Measurements from ENCODE around the gene UQCR10.

The UQCR10 gene

GRCh38 chr22:29798801-29799200 lies 31.6 kb downstream of the UQCR10 start:
- H3K4me1 ChIP-seq (ENCODE audit: control insufficient read depth, insufficient read depth, low read length): no peaks in the 10 kb centered on the region
- no peak overlapping the region for H3K4me3 ChIP-seq (ENCODE audit: low read length)
- no peak overlapping the region for H3K27ac ChIP-seq (ENCODE audit: low read depth, low read length)
- peaks cover 37% of the 10 kb centered on the region for H3K36me3 ChIP-seq (ENCODE audit: control insufficient read depth, insufficient read depth, low read length)
- no peaks in the 10 kb centered on the region for H3K27me3 ChIP-seq (ENCODE audit: control insufficient read depth, insufficient read depth, low read length)
- no peak overlapping the region for H3K9ac ChIP-seq (ENCODE audit: low read length)

- no peak overlapping the region for H3K9ac ChIP-seq (ENCODE audit: low read length)
- H3K4me1 ChIP-seq (ENCODE audit: control insufficient read depth, insufficient read depth, low read length): no peaks in the 10 kb centered on the region
- H3K27me3 ChIP-seq (ENCODE audit: control insufficient read depth, insufficient read depth, low read length): no peaks in the 10 kb centered on the region
Measured at GRCh38 chr22:29799217-29799680, 32.1 kb downstream of the UQCR10 start.

GRCh38 chr22:29801153-29801552 lies 34.0 kb downstream of the UQCR10 start:
- Histone ChIP-seq H3K4me3 (ENCODE audit: low read length) (no peak overlapping the region), H3K9ac (ENCODE audit: low read length) (no peak overlapping the region), H3K4me1 (ENCODE audit: control insufficient read depth, insufficient read depth, low read length) (no peaks in the 10 kb centered on the region), H3K27me3 (ENCODE audit: control insufficient read depth, insufficient read depth, low read length) (no peaks in the 10 kb centered on the region), H3K36me3 (ENCODE audit: control insufficient read depth, insufficient read depth, low read length) (peaks cover 55% of the 10 kb centered on the region), H3K27ac (ENCODE audit: low read depth, low read length) (no peak overlapping the region)

More at GRCh38 chr22:29799217-29799680, 32.1 kb downstream of the UQCR10 start:
- Histone ChIP-seq H3K27ac (ENCODE audit: low read depth, low read length) (no peak overlapping the region), H3K36me3 (ENCODE audit: control insufficient read depth, insufficient read depth, low read length) (peaks cover 41% of the 10 kb centered on the region), H3K4me3 (ENCODE audit: low read length) (no peak overlapping the region)

- Histone ChIP-seq H3K9ac (ENCODE audit: low read length) (no peak overlapping the region), H3K4me3 (ENCODE audit: low read length) (no peak overlapping the region), H3K4me1 (ENCODE audit: control insufficient read depth, insufficient read depth, low read length) (no peaks in the 10 kb centered on the region), H3K36me3 (ENCODE audit: control insufficient read depth, insufficient read depth, low read length) (peaks cover 57% of the 10 kb centered on the region), H3K27ac (ENCODE audit: low read depth, low read length) (no peak overlapping the region), H3K27me3 (ENCODE audit: control insufficient read depth, insufficient read depth, low read length) (no peaks in the 10 kb centered on the region)
Measured at GRCh38 chr22:29801796-29802195, 34.6 kb downstream of the UQCR10 start.

GRCh38 chr22:29803190-29803589 lies 36.0 kb downstream of the UQCR10 start:
- Histone ChIP-seq H3K4me1 (ENCODE audit: control insufficient read depth, insufficient read depth, low read length) (no peaks in the 10 kb centered on the region), H3K27me3 (ENCODE audit: control insufficient read depth, insufficient read depth, low read length) (no peaks in the 10 kb centered on the region), H3K4me3 (ENCODE audit: low read length) (no peak overlapping the region), H3K36me3 (ENCODE audit: control insufficient read depth, insufficient read depth, low read length) (peaks cover 67% of the 10 kb centered on the region), H3K9ac (ENCODE audit: low read length) (no peak overlapping the region), H3K27ac (ENCODE audit: low read depth, low read length) (no peak overlapping the region)

- H3K4me1 ChIP-seq (ENCODE audit: control insufficient read depth, insufficient read depth, low read length): no peaks in the 10 kb centered on the region
- no peak overlapping the region for H3K9ac ChIP-seq (ENCODE audit: low read length)
- peaks cover 60% of the 10 kb centered on the region for H3K36me3 ChIP-seq (ENCODE audit: control insufficient read depth, insufficient read depth, low read length)
Measured at GRCh38 chr22:29804985-29805384, 37.8 kb downstream of the UQCR10 start.

GRCh38 chr22:29806196-29806595 lies 39.0 kb downstream of the UQCR10 start:
- Histone ChIP-seq H3K27me3 (ENCODE audit: control insufficient read depth, insufficient read depth, low read length) (no peaks in the 10 kb centered on the region), H3K4me3 (ENCODE audit: low read length) (no peak overlapping the region), H3K4me1 (ENCODE audit: control insufficient read depth, insufficient read depth, low read length) (no peaks in the 10 kb centered on the region), H3K9ac (ENCODE audit: low read length) (no peak overlapping the region), H3K36me3 (ENCODE audit: control insufficient read depth, insufficient read depth, low read length) (peaks cover 53% of the 10 kb centered on the region), H3K27ac (ENCODE audit: low read depth, low read length) (no peak overlapping the region)

More at GRCh38 chr22:29804985-29805384, 37.8 kb downstream of the UQCR10 start:
- Histone ChIP-seq H3K27ac (ENCODE audit: low read depth, low read length) (no peak overlapping the region), H3K4me3 (ENCODE audit: low read length) (no peak overlapping the region), H3K27me3 (ENCODE audit: control insufficient read depth, insufficient read depth, low read length) (no peaks in the 10 kb centered on the region)

GRCh38 chr22:29810216-29810615 lies 43.0 kb downstream of the UQCR10 start:
- no peak overlapping the region for H3K9ac ChIP-seq (ENCODE audit: low read length)
- no peak overlapping the region for H3K4me3 ChIP-seq (ENCODE audit: low read length)
- H3K36me3 ChIP-seq (ENCODE audit: control insufficient read depth, insufficient read depth, low read length): peaks cover 41% of the 10 kb centered on the region
- no peak overlapping the region for H3K27ac ChIP-seq (ENCODE audit: low read depth, low read length)
- no peaks in the 10 kb centered on the region for H3K4me1 ChIP-seq (ENCODE audit: control insufficient read depth, insufficient read depth, low read length)
- H3K27me3 ChIP-seq (ENCODE audit: control insufficient read depth, insufficient read depth, low read length): no peaks in the 10 kb centered on the region

- Histone ChIP-seq H3K27ac (ENCODE audit: low read depth, low read length) (no peak overlapping the region), H3K27me3 (ENCODE audit: control insufficient read depth, insufficient read depth, low read length) (no peaks in the 10 kb centered on the region), H3K9ac (ENCODE audit: low read length) (no peak overlapping the region), H3K4me1 (ENCODE audit: control insufficient read depth, insufficient read depth, low read length) (no peaks in the 10 kb centered on the region), H3K4me3 (ENCODE audit: low read length) (no peak overlapping the region), H3K36me3 (ENCODE audit: control insufficient read depth, insufficient read depth, low read length) (peaks cover 36% of the 10 kb centered on the region)
Measured at GRCh38 chr22:29811377-29811776, 44.2 kb downstream of the UQCR10 start.

GRCh38 chr22:29813126-29813525 lies 46.0 kb downstream of the UQCR10 start:
- no peaks in the 10 kb centered on the region for H3K4me1 ChIP-seq (ENCODE audit: control insufficient read depth, insufficient read depth, low read length)
- no peak overlapping the region for H3K27ac ChIP-seq (ENCODE audit: low read depth, low read length)
- H3K36me3 ChIP-seq (ENCODE audit: control insufficient read depth, insufficient read depth, low read length): peaks cover 26% of the 10 kb centered on the region

GRCh38 chr22:29813563-29813962 lies 46.4 kb downstream of the UQCR10 start:
- Histone ChIP-seq H3K4me1 (ENCODE audit: control insufficient read depth, insufficient read depth, low read length) (no peaks in the 10 kb centered on the region), H3K9ac (ENCODE audit: low read length) (no peak overlapping the region), H3K27ac (ENCODE audit: low read depth, low read length) (no peak overlapping the region), H3K4me3 (ENCODE audit: low read length) (no peak overlapping the region), H3K36me3 (ENCODE audit: control insufficient read depth, insufficient read depth, low read length) (peaks cover 24% of the 10 kb centered on the region), H3K27me3 (ENCODE audit: control insufficient read depth, insufficient read depth, low read length) (no peaks in the 10 kb centered on the region)

More at GRCh38 chr22:29813126-29813525, 46.0 kb downstream of the UQCR10 start:
- H3K27me3 ChIP-seq (ENCODE audit: control insufficient read depth, insufficient read depth, low read length): no peaks in the 10 kb centered on the region
- H3K9ac ChIP-seq (ENCODE audit: low read length): no peak overlapping the region
- H3K4me3 ChIP-seq (ENCODE audit: low read length): no peak overlapping the region

- Histone ChIP-seq H3K9ac (ENCODE audit: low read length) (no peak overlapping the region), H3K4me3 (ENCODE audit: low read length) (no peak overlapping the region), H3K27ac (ENCODE audit: low read depth, low read length) (no peak overlapping the region), H3K4me1 (ENCODE audit: control insufficient read depth, insufficient read depth, low read length) (no peaks in the 10 kb centered on the region), H3K27me3 (ENCODE audit: control insufficient read depth, insufficient read depth, low read length) (no peaks in the 10 kb centered on the region), H3K36me3 (ENCODE audit: control insufficient read depth, insufficient read depth, low read length) (peaks cover 25% of the 10 kb centered on the region)
Measured at GRCh38 chr22:29814003-29814402, 46.8 kb downstream of the UQCR10 start.

GRCh38 chr22:29815580-29815979 lies 48.4 kb downstream of the UQCR10 start:
- no peaks in the 10 kb centered on the region for H3K4me1 ChIP-seq (ENCODE audit: control insufficient read depth, insufficient read depth, low read length)
- peaks cover 29% of the 10 kb centered on the region for H3K36me3 ChIP-seq (ENCODE audit: control insufficient read depth, insufficient read depth, low read length)
- H3K27ac ChIP-seq (ENCODE audit: low read depth, low read length): no peak overlapping the region
- no peaks in the 10 kb centered on the region for H3K27me3 ChIP-seq (ENCODE audit: control insufficient read depth, insufficient read depth, low read length)
- no peak overlapping the region for H3K9ac ChIP-seq (ENCODE audit: low read length)
- H3K4me3 ChIP-seq (ENCODE audit: low read length): no peak overlapping the region
